GM10266 (cell line): ENCODE measurements around the gene LILRA1.
"Not testable (repeated sequence)": the region's sequence is repeated elsewhere in the genome, so short reads cannot be mapped to it uniquely, and the experiment has no call there.

Experiments used
- DNase-seq: peaks from one replicate; pipeline ENCODE4 v3.0.0; 2012; ENCODE audit errors: extremely low spot score
- CTCF ChIP-seq: IDR thresholded peaks from 2 replicates; pipeline ENCODE4 v1.5.1; 2012; ENCODE audit warnings: mild to moderate bottlenecking, low read depth; ENCODE audit not compliant: control insufficient read depth, insufficient read depth; ENCODE audit errors: missing control alignments

LILRA1 gene

DNA sequence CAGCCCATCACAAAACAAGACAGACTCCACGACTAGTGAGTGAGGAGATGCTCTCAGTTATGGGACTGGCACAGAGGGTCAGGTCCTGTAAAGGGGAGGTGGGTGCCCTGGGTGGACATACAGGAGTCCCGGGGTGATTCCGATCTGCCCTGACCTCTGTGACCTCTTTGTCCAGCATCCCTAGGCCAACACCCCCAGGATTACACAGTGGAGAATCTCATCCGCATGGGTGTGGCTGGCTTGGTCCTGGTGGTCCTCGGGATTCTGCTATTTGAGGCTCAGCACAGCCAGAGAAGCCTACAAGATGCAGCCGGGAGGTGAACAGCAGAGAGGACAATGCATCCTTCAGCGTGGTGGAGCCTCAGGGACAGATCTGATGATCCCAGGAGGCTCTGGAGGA, 6.4 kb upstream of the LILRA1 start:
- no peak for TF ChIP-seq CTCF
- DNase-seq, result no peak

DNA sequence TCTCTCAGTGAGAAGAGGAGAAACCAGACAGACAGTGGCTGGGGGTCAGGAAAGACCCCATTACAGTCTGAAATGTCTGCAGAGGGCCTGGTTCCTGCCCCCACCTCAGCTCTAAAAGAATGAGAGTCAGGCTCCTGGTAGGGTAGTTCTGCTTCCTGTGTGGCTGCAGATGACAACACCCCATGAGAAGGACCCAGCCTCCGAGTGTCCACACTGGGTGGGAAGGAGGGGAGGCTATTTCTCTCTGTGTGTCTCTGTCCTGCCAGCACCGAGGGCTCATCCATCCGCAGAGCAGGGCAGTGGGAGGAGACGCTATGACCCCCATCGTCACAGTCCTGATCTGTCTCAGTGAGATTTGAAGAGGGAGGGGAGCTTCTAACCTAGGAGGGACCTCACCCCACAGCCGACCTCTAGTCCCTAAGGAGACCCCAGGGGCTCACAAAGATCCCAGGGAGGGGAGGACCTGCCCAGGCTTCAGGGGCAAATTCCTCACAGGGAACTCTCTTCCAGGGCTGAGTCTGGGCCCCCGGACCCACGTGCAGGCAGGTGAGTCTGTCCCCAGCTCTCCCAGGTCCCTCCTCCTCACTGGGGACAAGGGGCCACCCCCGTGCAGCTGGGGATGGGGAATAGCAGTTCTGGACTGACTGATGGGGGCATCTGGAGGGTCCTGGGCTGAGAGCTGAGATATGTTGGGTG, 647 bp downstream of the LILRA1 start:
- not testable (repeated sequence) for DNase-seq

GRCh38 chr19:54594737-54595136, 1.3 kb downstream of the LILRA1 start:
- TF ChIP-seq CTCF, result no peak
- DNase-seq, result no peak

- DNase-seq, result not testable (repeated sequence)
These were observed 2.4 kb downstream of the LILRA1 start for GRCh38 chr19:54595680-54596436.

GRCh38 chr19:54600212-54600611, 6.8 kb downstream of the LILRA1 start:
- DNase-seq, result no peak
- TF ChIP-seq CTCF, result no peak

GRCh38 chr19:54606230-54606629, 12.8 kb downstream of the LILRA1 start:
- no peak for TF ChIP-seq CTCF
- no peak for DNase-seq

- no peak for DNase-seq
- no peak for TF ChIP-seq CTCF
These were observed 13.7 kb downstream of the LILRA1 start for GRCh38 chr19:54606891-54607784.

DNA sequence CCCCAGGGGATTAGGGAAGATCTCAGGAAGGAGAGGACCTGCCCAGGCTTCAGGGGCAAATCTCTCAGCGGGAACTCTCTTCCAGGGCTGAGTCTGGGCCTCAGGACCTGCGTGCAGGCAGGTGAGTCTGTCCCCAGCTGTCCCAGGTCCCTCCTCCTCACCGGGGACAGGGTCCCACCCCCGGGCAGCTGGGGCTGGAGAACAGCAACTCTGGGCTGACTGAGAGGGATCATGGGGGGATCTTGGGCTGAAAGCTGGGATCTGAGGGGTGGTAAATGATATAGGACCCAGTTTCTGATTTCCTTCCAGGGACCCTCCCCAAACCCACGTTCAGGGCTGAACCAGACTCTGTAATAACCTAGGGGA, 14.3 kb downstream of the LILRA1 start:
- DNase-seq, result no peak
- no peak for TF ChIP-seq CTCF
